Adrenal gland (tissue), 5 donors: ENCODE data around the gene F12.

Experiments
- POLR2A ChIP-seq, 2 donors: fragments of 450-650 bp; IDR thresholded peaks; one replicate each; pipeline ENCODE4 v1.6.1; 2017; ENCODE audit warnings: antibody characterized with exemption in 2 of 2, mild to moderate bottlenecking in 2 of 2, moderate library complexity in 1 of 2
- TF ChIP-seq, protein P1 (sequence below), 6 experiments: fragments of 450-650 bp in 4 of 6; fragments of 200-600 bp in 2 of 6; sonication (generic) in 1 of 6; IDR thresholded peaks; 1 replicate in 5 of 6; 2 replicates in 1 of 6; pipeline versions ENCODE4 v1.5.1 to v1.8.0; 2016 to 2021; ENCODE audit warnings: antibody characterized with exemption in 6 of 6, mild to moderate bottlenecking in 2 of 6, moderate library complexity in 1 of 6
- donor health status: DM: no; HTN: no; CAD: no.

DNA sequence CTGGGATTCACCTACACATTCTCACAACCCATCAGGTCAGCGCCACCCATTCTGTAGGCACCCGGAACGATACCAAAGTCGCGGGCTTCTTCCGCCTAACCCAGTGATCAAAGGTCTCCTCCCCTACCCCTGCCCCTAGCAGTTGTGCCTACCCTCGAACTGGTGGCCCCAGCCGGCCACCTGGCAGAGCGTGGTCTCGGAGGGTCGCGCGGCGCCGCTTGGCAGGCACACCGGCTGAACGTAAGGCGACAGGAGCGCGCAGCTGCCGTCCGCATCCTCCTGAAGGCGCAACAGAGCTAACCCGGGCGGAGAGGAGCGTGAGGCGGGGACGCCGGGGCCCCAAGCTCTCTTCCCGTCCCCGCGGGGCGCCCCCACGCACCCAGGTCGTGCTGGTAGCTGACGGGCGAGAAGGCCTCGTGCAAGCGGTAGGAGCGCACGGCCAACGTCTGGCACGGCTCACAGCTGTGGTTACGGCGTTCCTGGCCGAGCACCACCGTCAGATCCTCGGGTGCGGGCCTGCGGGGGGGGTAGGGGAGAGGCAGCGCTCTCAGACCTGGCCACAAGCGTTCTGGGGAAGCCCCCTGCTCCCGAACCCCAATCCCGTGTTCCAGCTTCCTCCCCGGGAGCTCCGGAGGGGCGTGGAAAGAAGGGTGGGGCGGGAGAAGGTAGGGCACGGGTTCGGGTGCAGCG, 6.1 kb downstream of the F12 start:
- TF ChIP-seq, protein P1, sequence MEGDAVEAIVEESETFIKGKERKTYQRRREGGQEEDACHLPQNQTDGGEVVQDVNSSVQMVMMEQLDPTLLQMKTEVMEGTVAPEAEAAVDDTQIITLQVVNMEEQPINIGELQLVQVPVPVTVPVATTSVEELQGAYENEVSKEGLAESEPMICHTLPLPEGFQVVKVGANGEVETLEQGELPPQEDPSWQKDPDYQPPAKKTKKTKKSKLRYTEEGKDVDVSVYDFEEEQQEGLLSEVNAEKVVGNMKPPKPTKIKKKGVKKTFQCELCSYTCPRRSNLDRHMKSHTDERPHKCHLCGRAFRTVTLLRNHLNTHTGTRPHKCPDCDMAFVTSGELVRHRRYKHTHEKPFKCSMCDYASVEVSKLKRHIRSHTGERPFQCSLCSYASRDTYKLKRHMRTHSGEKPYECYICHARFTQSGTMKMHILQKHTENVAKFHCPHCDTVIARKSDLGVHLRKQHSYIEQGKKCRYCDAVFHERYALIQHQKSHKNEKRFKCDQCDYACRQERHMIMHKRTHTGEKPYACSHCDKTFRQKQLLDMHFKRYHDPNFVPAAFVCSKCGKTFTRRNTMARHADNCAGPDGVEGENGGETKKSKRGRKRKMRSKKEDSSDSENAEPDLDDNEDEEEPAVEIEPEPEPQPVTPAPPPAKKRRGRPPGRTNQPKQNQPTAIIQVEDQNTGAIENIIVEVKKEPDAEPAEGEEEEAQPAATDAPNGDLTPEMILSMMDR (IDR thresholded peaks at IDR 0.05) = no peak
- no peak for TF ChIP-seq POLR2A (IDR thresholded peaks at IDR 0.05)
